Measurements from ENCODE around the gene UTP20. TPM values are rescaled to one million over a fixed set of nuclear protein-coding genes. Genes with fewer than 3 reads are reported as not detected.

UTP20 gene
- total and polyA plus RNA-seq, 2 of the 4 experiments (the other 2 are of a cell fraction), result 6.8 to 22.0 TPM

DNA sequence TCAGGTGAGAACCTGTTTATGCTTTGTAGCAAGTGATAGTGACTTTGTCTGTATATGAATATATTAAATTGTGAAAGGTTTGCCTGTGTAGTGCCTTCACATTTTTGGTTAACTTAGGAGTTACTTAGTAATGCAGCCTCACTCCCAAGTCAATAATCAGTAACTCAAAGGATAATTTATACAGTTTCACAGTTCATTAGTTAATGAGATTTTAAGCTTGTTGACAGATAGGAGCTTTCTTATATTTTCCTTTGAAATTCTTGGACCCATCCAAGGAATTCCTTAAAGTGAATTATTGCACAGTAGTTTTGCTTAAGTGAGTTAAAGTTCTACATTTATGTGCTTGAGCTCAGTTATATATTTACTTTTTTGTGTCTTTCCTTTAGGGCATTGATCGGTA lies 50.7 kb downstream of the UTP20 start:
- H4K5ac ChIP-seq (ENCODE audit: low read depth, low read length), result no peak overlapping the region
- H4K20me1 ChIP-seq (ENCODE audit: insufficient read depth, low read length), result no peaks in the 10 kb centered on the region
- no peak overlapping the region for H3K4ac ChIP-seq (ENCODE audit: low read depth, low read length)
- H3K14ac ChIP-seq (replicated peaks; ENCODE audit: low read depth, low read length), result no peak overlapping the region
- H2BK20ac ChIP-seq (ENCODE audit: low read depth, low read length), result no peak overlapping the region
- no peak overlapping the region for H2BK5ac ChIP-seq (ENCODE audit: low read depth, low read length, poor library complexity, severe bottlenecking)
- H3K27me3 ChIP-seq (ENCODE audit: control insufficient read depth, insufficient read depth, low read length), result no peaks in the 10 kb centered on the region
- no peak overlapping the region for H2BK15ac ChIP-seq (ENCODE audit: low read depth, low read length)
- H2AK5ac ChIP-seq (ENCODE audit: low read depth, low read length), result no peak overlapping the region
- H3K56ac ChIP-seq (ENCODE audit: extremely low read depth, insufficient read depth, low read length), result no peak overlapping the region
- H3K4me1 ChIP-seq (ENCODE audit: control insufficient read depth, insufficient read depth, low read length), result no peaks in the 10 kb centered on the region
- peaks cover 20% of the 10 kb centered on the region for H3K36me3 ChIP-seq (ENCODE audit: control insufficient read depth, insufficient read depth, low read length)
- no peak overlapping the region for H2AK9ac ChIP-seq (replicated peaks; ENCODE audit: low read depth, low read length, poor library complexity)
- DNase-seq, result no peak
- H3K9me3 ChIP-seq (ENCODE audit: control insufficient read depth, insufficient read depth, low read length), result no peaks in the 10 kb centered on the region
- in situ Hi-C loops (cut with MboI; ENCODE audit: low sequenced_read_pairs), result no loop called here
- POLR2A ChIA-PET (ENCODE audit: unreplicated experiment), result no interaction called here
- TF ChIP-seq MAFK (IDR thresholded peaks at IDR 0.05; ENCODE audit: low read depth, low read length) (no peak), USF2 (IDR thresholded peaks at IDR 0.05; ENCODE audit: low read depth, low read length) (no peak), NFE2L2 (IDR thresholded peaks at IDR 0.05; ENCODE audit: low read depth, low read length) (no peak), CEBPB (IDR thresholded peaks at IDR 0.05; ENCODE audit: low read depth, low read length) (no peak), RFX5 (IDR thresholded peaks at IDR 0.05; ENCODE audit: low read depth, low read length) (no peak), BHLHE40 (IDR thresholded peaks at IDR 0.05; ENCODE audit: low read depth, low read length) (no peak), RCOR1 (IDR thresholded peaks at IDR 0.05; ENCODE audit: insufficient replicate concordance, low read length) (no peak), MXI1 (IDR thresholded peaks at IDR 0.05; ENCODE audit: borderline replicate concordance, low read depth, low read length) (no peak), SMC3 (IDR thresholded peaks at IDR 0.05; ENCODE audit: low read depth, low read length) (no peak), MAZ (IDR thresholded peaks at IDR 0.05; ENCODE audit: borderline replicate concordance, low read depth, low read length) (no peak), CTCF (conservative IDR thresholded peaks at IDR 0.05; ENCODE audit: low read depth, low read length) (no peak)
- TF ChIP-seq, protein P1, sequence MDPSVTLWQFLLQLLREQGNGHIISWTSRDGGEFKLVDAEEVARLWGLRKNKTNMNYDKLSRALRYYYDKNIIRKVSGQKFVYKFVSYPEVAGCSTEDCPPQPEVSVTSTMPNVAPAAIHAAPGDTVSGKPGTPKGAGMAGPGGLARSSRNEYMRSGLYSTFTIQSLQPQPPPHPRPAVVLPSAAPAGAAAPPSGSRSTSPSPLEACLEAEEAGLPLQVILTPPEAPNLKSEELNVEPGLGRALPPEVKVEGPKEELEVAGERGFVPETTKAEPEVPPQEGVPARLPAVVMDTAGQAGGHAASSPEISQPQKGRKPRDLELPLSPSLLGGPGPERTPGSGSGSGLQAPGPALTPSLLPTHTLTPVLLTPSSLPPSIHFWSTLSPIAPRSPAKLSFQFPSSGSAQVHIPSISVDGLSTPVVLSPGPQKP (IDR thresholded peaks at IDR 0.05; ENCODE audit: borderline replicate concordance, low read depth, low read length), result no peak
- ATAC-seq (ENCODE audit: low read depth), result no peak
- no peak overlapping the region for H2BK120ac ChIP-seq (ENCODE audit: low read depth, low read length)
- no peak overlapping the region for H3K27ac ChIP-seq (ENCODE audit: insufficient read depth, low read length)
- no peak overlapping the region for H3K18ac ChIP-seq (ENCODE audit: low read depth, low read length)
- H4K91ac ChIP-seq (ENCODE audit: insufficient read depth, low read depth, low read length), result no peak overlapping the region
- no peaks in the 10 kb centered on the region for H3K79me1 ChIP-seq (ENCODE audit: low read depth in 1 of 2, low read length in 2 of 2)
- no peak overlapping the region for H2AFZ ChIP-seq (replicated peaks; ENCODE audit: low read length, poor library complexity)
- H3K9ac ChIP-seq (ENCODE audit: low read depth, low read length), result no peak overlapping the region
- H3K23ac ChIP-seq (ENCODE audit: low read depth, low read length), result no peak overlapping the region
- H3K4me2 ChIP-seq (ENCODE audit: low read depth, low read length), result no peak overlapping the region
- WGBS, 2 experiments (ENCODE audit: extremely low coverage in 2 of 2, insufficient read length in 1 of 2), result no CpG with 5 or more reads among the region's 1 CpG
- CTCF ChIA-PET, result interaction anchor here (1.1 kb wide), 1 partner anchor 16 kb away, joined by 3 read pairs; no protein-coding TSS in a partner anchor
- intact Hi-C loops (cut with micrococcal nuclease), result no loop called here
- H4K8ac ChIP-seq (ENCODE audit: low read depth in 2 of 2, low read length in 2 of 2), result no peak overlapping the region
- BruUV-seq (replicated peaks), result no TSS peak
- H3K4me3 ChIP-seq (ENCODE audit: insufficient read depth, low read depth, low read length), result no peak overlapping the region
- dilution Hi-C loops (cut with HindIII; ENCODE audit: low sequenced_read_pairs, unreplicated experiment), result no loop called here
- H3K9me1 ChIP-seq (ENCODE audit: insufficient read depth, low read length), result no peaks in the 10 kb centered on the region

Data from IMR-90 (cell line).